H1 (cell line): ENCODE results near the gene MYH3. TPM values are rescaled to one million over a fixed set of nuclear protein-coding genes. Genes with fewer than 3 reads are reported as not detected.

Experiments
- CTCF ChIA-PET: fragments of 300-600 bp; sonication (Branson Sonifier 250); formaldehyde crosslinking; loops from one replicate; lab custom pipeline; 2021; ENCODE audit not compliant: partially characterized antibody; lab: Charles Lee
- POLR2A ChIA-PET: fragments of 300-600 bp; sonication (Branson Sonifier 250); formaldehyde crosslinking; loops from one replicate; lab custom pipeline; 2021; ENCODE audit warnings: inconsistent platforms; ENCODE audit not compliant: partially characterized antibody; lab: Charles Lee
- DNase-seq, 2 experiments: peaks; one replicate each; pipeline versions ENCODE4 v3.0.0 to v3.0.0-alpha.2; 2010 to 2022; ENCODE audit warnings: low spot score in 2 of 2, low read depth in 1 of 2, mixed read lengths in 1 of 2
- FAIRE-seq: peaks from 2 replicates; lab custom pipeline; 2011; peaks lifted over from hg19 to GRCh38; lab: Jason Lieb, UNC
- H2AFZ ChIP-seq: 2 replicates; pipeline ENCODE4 v1.8.1; 2012; ENCODE audit warnings: low read length, inconsistent platforms
- H2AK5ac ChIP-seq: 2 replicates; pipeline ENCODE4 v1.6.1; 2013; ENCODE audit warnings: low read depth, low read length
- H2BK120ac ChIP-seq: replicated peaks from 2 replicates; pipeline ENCODE3; 2013; ENCODE audit warnings: low read depth, low read length, inconsistent platforms
- H2BK12ac ChIP-seq: 2 replicates; pipeline ENCODE4 v1.6.1; 2013; ENCODE audit warnings: low read depth, low read length
- H2BK15ac ChIP-seq: 2 replicates; pipeline ENCODE4 v1.6.1; 2013; ENCODE audit warnings: low read length
- H2BK20ac ChIP-seq: 2 replicates; pipeline ENCODE4 v1.6.1; 2013; ENCODE audit warnings: low read length
- H2BK5ac ChIP-seq: 2 replicates; pipeline ENCODE4 v1.6.1; 2013; ENCODE audit warnings: low read depth, low read length
- H3K14ac ChIP-seq: 2 replicates; pipeline ENCODE4 v1.6.1; 2013; ENCODE audit warnings: inconsistent platforms; ENCODE audit not compliant: insufficient read length
- H3K18ac ChIP-seq: 2 replicates; pipeline ENCODE4 v1.6.1; 2013; ENCODE audit warnings: low read length; ENCODE audit errors: extremely low read depth
- H3K23ac ChIP-seq: 2 replicates; pipeline ENCODE4 v1.6.1; 2013; ENCODE audit warnings: inconsistent platforms; ENCODE audit not compliant: insufficient read length
- H3K23me2 ChIP-seq: 2 replicates; pipeline ENCODE4 v1.6.1; 2013; ENCODE audit warnings: low read depth, low read length
- H3K27ac ChIP-seq: 2 replicates; pipeline ENCODE4 v1.6.1; 2011; ENCODE audit warnings: low read depth, low read length, inconsistent platforms
- H3K27me3 ChIP-seq, 4 experiments: replicated peaks in 1 of 4; 1 replicate in 1 of 4; 2 replicates in 3 of 4; pipeline versions ENCODE4 v1.6.1 to v1.8.1; 2011 to 2013; ENCODE audit warnings: low read length in 3 of 4, mild to moderate bottlenecking in 3 of 4, inconsistent platforms in 2 of 4, mixed read lengths in 2 of 4, moderate library complexity in 1 of 4; ENCODE audit not compliant: control insufficient read depth in 3 of 4, insufficient read depth in 3 of 4; ENCODE audit errors: extremely low read depth in 1 of 4
- H3K36me3 ChIP-seq, 4 experiments: 2 replicates each; pipeline versions ENCODE4 v1.6.1 to v1.8.1; 2011 to 2013; ENCODE audit warnings: mild to moderate bottlenecking in 4 of 4, low read length in 3 of 4, moderate library complexity in 2 of 4, control low read depth in 1 of 4, inconsistent platforms in 1 of 4; ENCODE audit not compliant: insufficient read depth in 4 of 4, control insufficient read depth in 2 of 4
- H3K4ac ChIP-seq: replicated peaks from 2 replicates; pipeline ENCODE3; 2013; ENCODE audit warnings: low read length, low read depth, mixed read lengths, inconsistent platforms; ENCODE audit not compliant: insufficient read length
- H3K4me1 ChIP-seq, 4 experiments: replicated peaks in 1 of 4; 1 replicate in 1 of 4; 2 replicates in 3 of 4; pipeline versions ENCODE4 v1.6.1 to v1.8.1; 2011 to 2013; ENCODE audit warnings: low read length in 3 of 4, inconsistent platforms in 2 of 4, mixed read lengths in 1 of 4; ENCODE audit not compliant: insufficient read depth in 4 of 4, control insufficient read depth in 3 of 4
- H3K4me2 ChIP-seq, 2 experiments: 2 replicates each; pipeline versions ENCODE4 v1.6.1 to v1.8.1; 2011 to 2013; ENCODE audit warnings: low read depth in 2 of 2, low read length in 2 of 2, control low read depth in 1 of 2, inconsistent platforms in 1 of 2, mild to moderate bottlenecking in 1 of 2; ENCODE audit not compliant: insufficient read depth in 1 of 2
- H3K4me3 ChIP-seq, 4 experiments: fragments of 200-600, 300-600 bp in 1 of 4; sonication (generic), shearing (Covaris generic), sonication (Bioruptor Twin) in 1 of 4; 2 replicates each; pipeline versions ENCODE4 v1.5.1 to v1.8.1; 2011 to 2016; ENCODE audit warnings: low read length in 4 of 4, low read depth in 3 of 4, control low read depth in 2 of 4, inconsistent platforms in 2 of 4, mild to moderate bottlenecking in 2 of 4, mixed read lengths in 1 of 4, moderate library complexity in 1 of 4; ENCODE audit not compliant: insufficient read depth in 2 of 4; ENCODE audit errors: extremely low read depth in 1 of 4
- H3K56ac ChIP-seq: replicated peaks from 2 replicates; pipeline ENCODE3; 2013; ENCODE audit warnings: low read depth, mild to moderate bottlenecking, mixed read lengths, low read length, inconsistent platforms; ENCODE audit not compliant: insufficient read length
- H3K79me1 ChIP-seq: 2 replicates; pipeline ENCODE4 v1.6.1; 2013; ENCODE audit warnings: low read depth, low read length, control low read depth
- H3K79me2 ChIP-seq, 2 experiments: 2 replicates each; pipeline versions ENCODE4 v1.6.1 to v1.8.1; 2012 to 2013; ENCODE audit warnings: low read length in 2 of 2, mild to moderate bottlenecking in 2 of 2, inconsistent platforms in 1 of 2; ENCODE audit not compliant: insufficient read depth in 2 of 2, control insufficient read depth in 1 of 2
- H3K9ac ChIP-seq, 4 experiments: replicated peaks in 1 of 4; 1 replicate in 1 of 4; 2 replicates in 3 of 4; pipeline versions ENCODE4 v1.6.1 to v1.8.1; 2011 to 2013; ENCODE audit warnings: low read depth in 3 of 4, low read length in 3 of 4, control low read depth in 2 of 4, mild to moderate bottlenecking in 2 of 4, moderate library complexity in 2 of 4, inconsistent platforms in 1 of 4; ENCODE audit errors: extremely low read depth in 1 of 4
- H3K9me3 ChIP-seq, 2 experiments: 2 replicates each; pipeline versions ENCODE4 v1.6.1 to v1.8.1; 2012 to 2013; ENCODE audit warnings: mild to moderate bottlenecking in 2 of 2, moderate library complexity in 2 of 2, control low read depth in 1 of 2, inconsistent platforms in 1 of 2, low read depth in 1 of 2, low read length in 1 of 2, mixed read lengths in 1 of 2; ENCODE audit not compliant: insufficient read depth in 2 of 2
- H4K20me1 ChIP-seq, 2 experiments: replicated peaks in 1 of 2; 2 replicates each; pipeline versions ENCODE3 to v1.8.1; 2011 to 2013; ENCODE audit warnings: inconsistent platforms in 2 of 2, low read length in 2 of 2, mild to moderate bottlenecking in 1 of 2; ENCODE audit not compliant: insufficient read depth in 2 of 2, control insufficient read depth in 1 of 2
- H4K5ac ChIP-seq: 2 replicates; pipeline ENCODE4 v1.6.1; 2013; ENCODE audit warnings: low read length, low read depth, mixed read lengths, inconsistent platforms; ENCODE audit not compliant: insufficient read length
- H4K8ac ChIP-seq: 2 replicates; pipeline ENCODE4 v1.8.0; 2013; ENCODE audit warnings: mild to moderate bottlenecking, moderate library complexity, low read length, inconsistent platforms; ENCODE audit not compliant: insufficient read depth; ENCODE audit errors: extremely low read depth
- H4K91ac ChIP-seq: replicated peaks from 2 replicates; pipeline ENCODE3; 2013; ENCODE audit warnings: low read length, mixed read lengths, inconsistent platforms; ENCODE audit not compliant: insufficient read length
- ATF3 ChIP-seq: IDR thresholded peaks from 2 replicates; pipeline ENCODE4 v1.6.1; 2011; ENCODE audit warnings: low read depth, mild to moderate bottlenecking, low read length; ENCODE audit not compliant: insufficient read depth
- CTCF ChIP-seq, 3 experiments: IDR thresholded peaks; 1 replicate in 2 of 3; 2 replicates in 1 of 3; pipeline versions ENCODE4 v1.5.1 to v1.6.1; 2011; ENCODE audit warnings: low read length in 3 of 3, mild to moderate bottlenecking in 3 of 3, inconsistent platforms in 2 of 3, low read depth in 1 of 3, moderate library complexity in 1 of 3; ENCODE audit not compliant: insufficient read depth in 1 of 3; ENCODE audit errors: control extremely low read depth in 1 of 3
- GABPA ChIP-seq: IDR thresholded peaks from 2 replicates; pipeline ENCODE4 v1.6.1; 2011; ENCODE audit warnings: mild to moderate bottlenecking, low read length, moderate library complexity, borderline replicate concordance; ENCODE audit not compliant: insufficient read depth
- JUND ChIP-seq: IDR thresholded peaks from 2 replicates; pipeline ENCODE4 v1.6.1; 2011; ENCODE audit warnings: mild to moderate bottlenecking, improper control_type of control experiment, low read length
- RAD21 ChIP-seq, 2 experiments: IDR thresholded peaks in 1 of 2; conservative IDR thresholded peaks in 1 of 2; 2 replicates each; pipeline ENCODE4 v1.6.1; 2011; ENCODE audit warnings: low read depth in 2 of 2, low read length in 2 of 2, improper control_type of control experiment in 1 of 2, inconsistent platforms in 1 of 2, mild to moderate bottlenecking in 1 of 2, moderate library complexity in 1 of 2
- YY1 ChIP-seq: IDR thresholded peaks from 2 replicates; pipeline ENCODE4 v1.6.1; 2011; ENCODE audit warnings: low read depth, mild to moderate bottlenecking, low read length
- WGBS, 2 experiments: shearing (Covaris generic) in 1 of 2; methylation state at CpG; one replicate each; pipeline versions ENCODE4 v1.1.6 to v1.1.7; 2013 to 2015; ENCODE audit warnings: low lambda C conversion rate in 2 of 2, mixed read lengths in 2 of 2, inconsistent platforms in 1 of 2, low coverage in 1 of 2, missing lambda C conversion rate in 1 of 2; ENCODE audit not compliant: insufficient replicate concordance in 2 of 2, insufficient coverage in 1 of 2, insufficient read length in 1 of 2; ENCODE audit errors: extremely low coverage in 1 of 2, missing lambda C conversion rate in 1 of 2; 5-methylcytosine and 5-hydroxymethylcytosine counted together
- polyA plus RNA-seq, 7 experiments: library from polyadenylated mRNA; depleted of rRNA in 3 of 7; stranded (reverse) in 5 of 7; unstranded in 2 of 7; fragments of >200 nt in 5 of 7; fragments of 200-250 nt in 2 of 7; gene quantifications; 1 replicate in 5 of 7; 2 replicates in 1 of 7; 4 replicates in 1 of 7; pipeline versions ENCODE4 v1.2.1 to v1.2.3, GENCODE V29; 2011 to 2013; ENCODE audit warnings: missing spikeins in 2 of 7, mixed read lengths in 2 of 7
- total RNA-seq: library from RNA; stranded (reverse); fragmentation: NEBNext Ultra II Directional; extraction: Animal tissue kit (Norgen Biotek cat#: 25700); gene quantifications from 2 replicates; pipeline ENCODE4 v1.2.1, GENCODE V29; 2021

Gene MYH3
- total and polyA plus RNA-seq, 2 of the 8 experiments (the other 6 are each of a cell fraction or from before 2014, with no cell fraction given), result 0.65 to 1.8 TPM

DNA sequence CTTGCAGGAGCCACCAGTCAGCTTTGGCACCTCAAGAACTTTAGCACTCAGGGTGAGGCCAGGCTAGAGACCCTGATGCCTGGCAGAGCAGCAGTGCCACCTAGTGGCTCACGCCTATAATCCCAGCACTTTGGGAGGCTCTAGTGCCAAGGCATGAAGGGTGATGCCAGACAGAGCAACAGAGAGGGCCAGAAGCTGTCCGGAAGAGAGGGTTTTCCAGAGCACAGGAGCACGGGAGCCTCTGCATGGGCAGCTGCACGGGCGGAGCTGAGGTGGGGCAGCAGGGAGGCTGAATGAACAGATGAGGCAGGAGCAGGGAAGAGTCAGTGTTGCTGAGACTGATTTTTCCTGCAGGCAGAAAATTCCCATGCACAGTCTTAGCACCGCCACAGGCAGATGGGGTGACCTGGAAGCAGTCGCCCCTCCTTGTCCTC, 38.9 kb downstream of the MYH3 start:
- no peaks in the 10 kb centered on the region for H3K27me3 ChIP-seq
- no peaks in the 10 kb centered on the region; a peak in 2 of 7 replicates for H3K4me1 ChIP-seq
- FAIRE-seq, result peak; percentile 84
- no peaks in the 10 kb centered on the region for H3K79me1 ChIP-seq
- peak overlapping the region; percentile 98 for H2AFZ ChIP-seq
- no peaks in the 10 kb centered on the region for H3K36me3 ChIP-seq
- DNase-seq, result peak; percentile 51 to 79
- no peak overlapping the region for H3K56ac ChIP-seq
- H3K4ac ChIP-seq, result no peak overlapping the region
- H3K4me3 ChIP-seq, result no peak overlapping the region
- H3K4me2 ChIP-seq, result no peak overlapping the region
- H4K8ac ChIP-seq, result no peak overlapping the region
- no peaks in the 10 kb centered on the region for H3K79me2 ChIP-seq
- H3K27ac ChIP-seq, result no peak overlapping the region
- H3K23ac ChIP-seq, result no peak overlapping the region
- no peak overlapping the region for H4K91ac ChIP-seq
- H2BK15ac ChIP-seq, result no peak overlapping the region
- H3K9me3 ChIP-seq, result no peaks in the 10 kb centered on the region
- no peak overlapping the region for H3K14ac ChIP-seq
- WGBS, 2 experiments, result 42% methylated on average over 6 of the region's 7 CpGs; no CpG with 5 or more reads in 1 of the 2 experiments
- H2BK120ac ChIP-seq, result no peak overlapping the region
- H2BK12ac ChIP-seq, result no peak overlapping the region
- no peaks in the 10 kb centered on the region for H3K23me2 ChIP-seq
- no peak overlapping the region for H4K5ac ChIP-seq
- no peak overlapping the region for H2AK5ac ChIP-seq
- no peak overlapping the region for H2BK20ac ChIP-seq
- no peak overlapping the region for H2BK5ac ChIP-seq
- ChIA-PET POLR2A (interaction anchor here (1.3 to 1.4 kb wide), 2 partner anchors 112 to 288 kb away, joined by 3 to 4 read pairs; partner anchors contain the start of gene TMEM220), CTCF (interaction anchor here (0.5 to 18.0 kb wide), 57 partner anchors 10 to 673 kb away, joined by 3 to 343 read pairs (median 5); partner anchors contain the start of genes MYH13 and MYH4)
- peak; percentile 33; the same call in 1 of the 2 replicates for TF ChIP-seq GABPA
- TF ChIP-seq RAD21 (IDR thresholded peaks at IDR 0.05 in 1 of 2, conservative IDR thresholded peaks at IDR 0.05 in 1 of 2; ENCODE audit: low read depth in 2 of 2, low read length in 2 of 2), result peak; percentile 94 to 95
- TF ChIP-seq ATF3, result no peak
- 0 out of 2 replicates have a peak, but pooled peaks have one; percentile 50 for TF ChIP-seq YY1
- TF ChIP-seq CTCF (IDR thresholded peaks at IDR 0.05; ENCODE audit: control extremely low read depth in 1 of 3, insufficient read depth in 1 of 3, low read depth in 1 of 3, low read length in 3 of 3), result peak; percentile 95 to 97 (median 95)
- 0 out of 2 replicates have a peak, but pooled peaks have one; percentile 21 for TF ChIP-seq JUND
- no peaks in the 10 kb centered on the region for H4K20me1 ChIP-seq
- no peak overlapping the region for H3K18ac ChIP-seq
- H3K9ac ChIP-seq, result no peak overlapping the region
